ENCODE data around the gene SV2A. TPM values are rescaled to one million over a fixed set of nuclear protein-coding genes. Genes with fewer than 3 reads are reported as not detected.
"Not testable (repeated sequence)": the region's sequence is repeated elsewhere in the genome, so short reads cannot be mapped to it uniquely, and the experiment has no call there.

SV2A gene
- total and polyA plus RNA-seq, 8 donors, result 0.46 to 4.6 (median 1.4) TPM; not detected in 1

- 47 to 58% (median 50%) methylated on average over 3 of the region's 3 CpGs for WGBS, 5 donors
- Histone ChIP-seq H3K9me3 (no peaks in the 10 kb centered on the region), H3K4me1 (peaks cover 7 to 48% (median 11%) of the 10 kb centered on the region in 4 donors), H3K36me3 (peaks cover 48 to 87% (median 81%) of the 10 kb centered on the region in 4 donors), H3K4me3 (no peak overlapping the region), H3K27ac (peak overlapping the region in 3 of 5 donors; percentile 10 to 67 (median 60)), H3K27me3 (no peaks in the 10 kb centered on the region)
- intact Hi-C loops (cut with DNase I; ENCODE audit: low total_unique reads), result loop anchor here (10.0 kb wide), 1 partner anchor 211 kb away; no protein-coding TSS in a partner anchor
- no peak for DNase-seq
- TF ChIP-seq EP300 (IDR thresholded peaks at IDR 0.05) (no peak), CTCF (IDR thresholded peaks at IDR 0.05) (no peak), POLR2A (IDR thresholded peaks at IDR 0.05) (no peak), POLR2AphosphoS5 (IDR thresholded peaks at IDR 0.05) (no peak)
These were observed 45.7 kb upstream of the SV2A start for GRCh38 chr1:149963358-149963757.

GRCh38 chr1:149962736-149963135 is 45.1 kb upstream of the SV2A start:
- Histone ChIP-seq H3K4me1 (peaks cover 7 to 48% (median 11%) of the 10 kb centered on the region in 4 donors), H3K27ac (peak overlapping the region in 3 of 5 donors; percentile 60 to 67 (median 66)), H3K27me3 (no peaks in the 10 kb centered on the region), H3K4me3 (no peak overlapping the region), H3K36me3 (peaks cover 53 to 89% (median 82%) of the 10 kb centered on the region in 4 donors), H3K9me3 (peaks cover 0 to 2% (median 0%) of the 10 kb centered on the region in 4 donors)
- WGBS, 5 donors, result 66 to 82% (median 72%) methylated on average over 2 of the region's 2 CpGs
- DNase-seq, result no peak
- TF ChIP-seq POLR2AphosphoS5 (IDR thresholded peaks at IDR 0.05), result no peak
- no peak for TF ChIP-seq POLR2A (IDR thresholded peaks at IDR 0.05)
- TF ChIP-seq EP300 (IDR thresholded peaks at IDR 0.05), result no peak
- TF ChIP-seq CTCF (IDR thresholded peaks at IDR 0.05), result no peak
- intact Hi-C loops (cut with DNase I; ENCODE audit: low total_unique reads), result loop anchor here (10.0 kb wide), 1 partner anchor 212 kb away; no protein-coding TSS in a partner anchor

GRCh38 chr1:149962039-149962647 is 44.5 kb upstream of the SV2A start:
- Histone ChIP-seq H3K4me3 (no peak overlapping the region), H3K4me1 (peaks cover 7 to 44% (median 11%) of the 10 kb centered on the region in 4 donors), H3K36me3 (peaks cover 58 to 89% (median 83%) of the 10 kb centered on the region in 4 donors), H3K9me3 (peaks cover 0 to 4% (median 0%) of the 10 kb centered on the region in 4 donors), H3K27ac (peak overlapping the region in 4 of 5 donors; percentile 20 to 67 (median 63)), H3K27me3 (no peaks in the 10 kb centered on the region)
- WGBS, 5 donors, result 7 to 18% (median 15%) methylated on average over 3 of the region's 3 CpGs
- intact Hi-C loops (cut with DNase I; ENCODE audit: low total_unique reads), result loop anchor here (10.0 kb wide), 1 partner anchor 213 kb away; no protein-coding TSS in a partner anchor
- TF ChIP-seq EP300 (IDR thresholded peaks at IDR 0.05), result no peak
- TF ChIP-seq POLR2AphosphoS5 (IDR thresholded peaks at IDR 0.05), result peak in 1 of 3 donors; percentile 66
- peak in 5 of 7 experiments; percentile 57 to 90 (median 77) for TF ChIP-seq CTCF (IDR thresholded peaks at IDR 0.05)
- no peak for TF ChIP-seq POLR2A (IDR thresholded peaks at IDR 0.05)
- peak; percentile 63 to 91 for DNase-seq

GRCh38 chr1:149957548-149957947 is 39.9 kb upstream of the SV2A start:
- H3K4me3 ChIP-seq; H3K4me1 ChIP-seq; intact Hi-C loops (cut with DNase I; ENCODE audit: low total_unique reads); H3K9me3 ChIP-seq; H3K27ac ChIP-seq; H3K27me3 ChIP-seq; DNase-seq: not testable (repeated sequence)
- H3K36me3 ChIP-seq, result peaks cover 26 to 60% (median 54%) of the 10 kb centered on the region in 4 donors
- 96 to 98% (median 97%) methylated on average over 11 to 14 of the region's 14 CpGs for WGBS, 5 donors

GRCh38 chr1:149949911-149950310 is 32.3 kb upstream of the SV2A start:
- no peak for DNase-seq
- 77 to 89% (median 86%) methylated on average over 6 of the region's 6 CpGs for WGBS, 5 donors
- TF ChIP-seq EP300 (IDR thresholded peaks at IDR 0.05), result no peak
- no peak for TF ChIP-seq CTCF (IDR thresholded peaks at IDR 0.05)
- TF ChIP-seq POLR2AphosphoS5 (IDR thresholded peaks at IDR 0.05), result no peak
- TF ChIP-seq POLR2A (IDR thresholded peaks at IDR 0.05), result no peak
- Histone ChIP-seq H3K4me3 (no peak overlapping the region), H3K27me3 (no peaks in the 10 kb centered on the region), H3K36me3 (peaks cover 43 to 70% (median 59%) of the 10 kb centered on the region in 4 donors), H3K27ac (no peak overlapping the region), H3K9me3 (no peaks in the 10 kb centered on the region), H3K4me1 (no peaks in the 10 kb centered on the region)
- intact Hi-C loops (cut with DNase I; ENCODE audit: low total_unique reads), result no loop called here
